Measurements from ENCODE around the gene TLE4. TPM values are rescaled to one million over a fixed set of nuclear protein-coding genes. Genes with fewer than 3 reads are reported as not detected.

TLE4 gene
- total RNA-seq, 1 experiment from 2014 or later = 17.9 TPM

DNA sequence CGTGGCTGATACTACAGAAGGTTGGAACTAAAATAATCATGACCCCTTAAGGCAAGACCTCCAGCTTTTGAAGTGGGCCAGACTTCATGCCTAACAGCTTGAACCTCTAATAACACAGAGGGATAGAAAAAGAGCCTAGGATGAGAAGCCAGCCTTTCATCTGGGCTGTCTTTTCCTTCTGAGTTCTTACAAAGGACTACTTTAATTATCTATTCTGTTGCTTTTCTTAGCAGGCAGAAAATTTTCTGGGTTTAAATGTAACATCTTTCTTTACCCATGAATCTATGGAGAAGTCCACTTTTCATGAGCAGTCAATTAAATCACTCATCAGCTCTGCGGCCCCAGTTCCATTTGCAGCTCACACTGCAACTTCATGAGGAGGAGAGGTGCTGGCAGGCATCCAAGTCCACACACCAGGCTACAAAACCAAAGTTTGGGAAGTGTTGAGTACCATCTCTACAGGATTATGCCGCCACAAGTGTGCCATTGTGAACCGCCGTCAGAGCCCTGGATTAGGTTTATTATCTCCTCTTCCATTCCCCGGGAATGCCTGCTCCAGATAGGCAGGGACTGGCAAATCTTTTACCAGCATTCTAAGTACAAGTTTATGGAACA lies 192.0 kb downstream of the TLE4 start:
- Histone ChIP-seq H3K9me3 (ENCODE audit: low read length) (no peaks in the 10 kb centered on the region), H3K4me2 (ENCODE audit: low read length) (0 out of 2 replicates have a peak overlapping the region, but pooled peaks have one; percentile 27)

DNA sequence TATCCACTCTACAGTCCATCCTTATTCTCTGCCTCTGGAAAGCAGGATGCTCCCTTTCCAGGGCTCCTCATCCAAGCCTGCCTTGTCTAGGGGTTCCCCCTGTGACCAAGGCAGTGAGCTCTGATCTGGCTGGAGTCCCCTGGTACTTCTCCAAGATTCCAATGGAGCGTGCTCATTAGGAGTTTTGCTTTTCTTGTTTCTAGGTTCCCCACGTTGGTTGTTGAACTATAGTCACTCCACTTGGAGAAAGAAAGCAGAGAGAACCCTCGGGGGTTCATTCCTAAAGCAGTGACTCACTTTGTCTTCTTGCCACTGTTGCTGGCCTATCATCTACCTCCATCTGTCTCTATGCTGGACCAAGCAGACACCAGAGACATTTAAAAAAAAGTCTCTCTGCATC lies 192.6 kb downstream of the TLE4 start:
- no peaks in the 10 kb centered on the region for H3K9me3 ChIP-seq (ENCODE audit: low read length)
- H3K79me2 ChIP-seq (ENCODE audit: low read length) = no peaks in the 10 kb centered on the region
- no peaks in the 10 kb centered on the region for H3K27me3 ChIP-seq (ENCODE audit: low read length)
- no peaks in the 10 kb centered on the region for H3F3A ChIP-seq (ENCODE audit: low read length, unreplicated experiment)
- DNase-seq (peak; percentile 75), ATAC-seq (peak; percentile 76)
- H3K4me3 ChIP-seq (ENCODE audit: low read length) = no peak overlapping the region
- CTCF ChIA-PET = no interaction called here
- BruUV-seq (replicated peaks) = no TSS peak
- no peaks in the 10 kb centered on the region for H3K36me3 ChIP-seq (ENCODE audit: low read depth, low read length)
- no peaks in the 10 kb centered on the region for H3K9me2 ChIP-seq (replicated peaks; ENCODE audit: low read length)
- POLR2A ChIA-PET (ENCODE audit: unreplicated experiment) = no interaction called here
- H3K9ac ChIP-seq (ENCODE audit: low read length) = no peak overlapping the region
- 0 out of 2 replicates have a peak overlapping the region, but pooled peaks have one; percentile 27 for H3K4me2 ChIP-seq (ENCODE audit: low read length)
- intact Hi-C loops (cut with micrococcal nuclease) = no loop called here
- no peaks in the 10 kb centered on the region for H4K20me1 ChIP-seq (ENCODE audit: low read length)
- H2AFZ ChIP-seq (ENCODE audit: low read length) = no peak overlapping the region
- no peak for TF ChIP-seq EZH2 (IDR thresholded peaks at IDR 0.05; ENCODE audit: low read length, unreplicated experiment)
- no peak for TF ChIP-seq EZH2phosphoT487 (IDR thresholded peaks at IDR 0.05; ENCODE audit: borderline replicate concordance, low read length)
- TF ChIP-seq, protein P1, sequence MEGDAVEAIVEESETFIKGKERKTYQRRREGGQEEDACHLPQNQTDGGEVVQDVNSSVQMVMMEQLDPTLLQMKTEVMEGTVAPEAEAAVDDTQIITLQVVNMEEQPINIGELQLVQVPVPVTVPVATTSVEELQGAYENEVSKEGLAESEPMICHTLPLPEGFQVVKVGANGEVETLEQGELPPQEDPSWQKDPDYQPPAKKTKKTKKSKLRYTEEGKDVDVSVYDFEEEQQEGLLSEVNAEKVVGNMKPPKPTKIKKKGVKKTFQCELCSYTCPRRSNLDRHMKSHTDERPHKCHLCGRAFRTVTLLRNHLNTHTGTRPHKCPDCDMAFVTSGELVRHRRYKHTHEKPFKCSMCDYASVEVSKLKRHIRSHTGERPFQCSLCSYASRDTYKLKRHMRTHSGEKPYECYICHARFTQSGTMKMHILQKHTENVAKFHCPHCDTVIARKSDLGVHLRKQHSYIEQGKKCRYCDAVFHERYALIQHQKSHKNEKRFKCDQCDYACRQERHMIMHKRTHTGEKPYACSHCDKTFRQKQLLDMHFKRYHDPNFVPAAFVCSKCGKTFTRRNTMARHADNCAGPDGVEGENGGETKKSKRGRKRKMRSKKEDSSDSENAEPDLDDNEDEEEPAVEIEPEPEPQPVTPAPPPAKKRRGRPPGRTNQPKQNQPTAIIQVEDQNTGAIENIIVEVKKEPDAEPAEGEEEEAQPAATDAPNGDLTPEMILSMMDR (conservative IDR thresholded peaks at IDR 0.05; ENCODE audit: low read depth, low read length) = no peak
- H3K4me1 ChIP-seq (ENCODE audit: insufficient read depth, low read length) = peaks cover 16% of the 10 kb centered on the region; the same call in 1 of the 2 replicates
- H3K27ac ChIP-seq (ENCODE audit: low read length) = no peak overlapping the region

More for the DNA sequence above, 192.0 kb downstream of the TLE4 start:
- H4K20me1 ChIP-seq (ENCODE audit: low read length) = no peaks in the 10 kb centered on the region
- intact Hi-C loops (cut with micrococcal nuclease) = no loop called here
- ATAC-seq (no peak), DNase-seq (no peak)
- no peak overlapping the region for H2AFZ ChIP-seq (ENCODE audit: low read length)
- H3K36me3 ChIP-seq (ENCODE audit: low read depth, low read length) = no peaks in the 10 kb centered on the region
- no peaks in the 10 kb centered on the region for H3K9me2 ChIP-seq (replicated peaks; ENCODE audit: low read length)
- H3K9ac ChIP-seq (ENCODE audit: low read length) = no peak overlapping the region
- H3K4me1 ChIP-seq (ENCODE audit: insufficient read depth, low read length) = peaks cover 16% of the 10 kb centered on the region; the same call in 1 of the 2 replicates
- TF ChIP-seq EZH2phosphoT487 (IDR thresholded peaks at IDR 0.05; ENCODE audit: borderline replicate concordance, low read length) (no peak), EZH2 (IDR thresholded peaks at IDR 0.05; ENCODE audit: low read length, unreplicated experiment) (no peak)
- TF ChIP-seq, protein P1 (conservative IDR thresholded peaks at IDR 0.05; ENCODE audit: low read depth, low read length) = no peak
- no peaks in the 10 kb centered on the region for H3K27me3 ChIP-seq (ENCODE audit: low read length)
- ChIA-PET CTCF (no interaction called here), POLR2A (ENCODE audit: unreplicated experiment) (no interaction called here)
- no peaks in the 10 kb centered on the region for H3F3A ChIP-seq (ENCODE audit: low read length, unreplicated experiment)
- no TSS peak for BruUV-seq (replicated peaks)
- H3K27ac ChIP-seq (ENCODE audit: low read length) = no peak overlapping the region
- no peak overlapping the region for H3K4me3 ChIP-seq (ENCODE audit: low read length)
- no peaks in the 10 kb centered on the region for H3K79me2 ChIP-seq (ENCODE audit: low read length)

DNA sequence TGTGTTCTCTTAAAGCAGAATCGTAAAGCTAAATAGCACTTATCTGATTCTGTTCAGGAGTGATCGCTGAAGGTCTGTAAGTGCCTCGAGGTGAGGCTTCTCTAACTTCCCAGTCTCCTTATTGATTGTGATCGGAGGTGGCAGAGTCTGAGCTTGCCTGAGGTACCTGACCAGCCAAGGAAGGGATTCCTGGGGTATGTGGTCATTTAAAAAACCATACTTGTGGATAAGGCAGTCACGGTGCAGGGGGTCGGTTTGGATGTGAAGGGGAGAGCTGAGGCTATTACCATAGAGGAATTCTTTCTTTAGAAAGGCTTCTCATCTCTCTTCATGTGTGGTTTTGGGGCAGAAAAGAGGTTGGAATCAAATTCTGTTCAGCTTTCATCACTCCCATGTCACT lies 193.7 kb downstream of the TLE4 start:
- CTCF ChIA-PET = no interaction called here
- Histone ChIP-seq H3K4me1 (ENCODE audit: insufficient read depth, low read length) (peaks cover 12% of the 10 kb centered on the region; the same call in 1 of the 2 replicates), H3K9me2 (replicated peaks; ENCODE audit: low read length) (no peaks in the 10 kb centered on the region), H4K20me1 (ENCODE audit: low read length) (no peaks in the 10 kb centered on the region), H3K27ac (ENCODE audit: low read length) (no peak overlapping the region), H3K4me3 (ENCODE audit: low read length) (no peak overlapping the region), H3K4me2 (ENCODE audit: low read length) (no peak overlapping the region), H3K9ac (ENCODE audit: low read length) (no peak overlapping the region), H3K9me3 (ENCODE audit: low read length) (no peaks in the 10 kb centered on the region), H2AFZ (ENCODE audit: low read length) (no peak overlapping the region), H3K36me3 (ENCODE audit: low read depth, low read length) (no peaks in the 10 kb centered on the region), H3K79me2 (ENCODE audit: low read length) (no peaks in the 10 kb centered on the region), H3F3A (ENCODE audit: low read length, unreplicated experiment) (no peaks in the 10 kb centered on the region), H3K27me3 (ENCODE audit: low read length) (no peaks in the 10 kb centered on the region)
- BruUV-seq (replicated peaks) = no TSS peak
- intact Hi-C loops (cut with micrococcal nuclease) = no loop called here
- ATAC-seq = no peak
- POLR2A ChIA-PET (ENCODE audit: unreplicated experiment) = no interaction called here
- TF ChIP-seq, protein P1 (conservative IDR thresholded peaks at IDR 0.05; ENCODE audit: low read depth, low read length) = no peak
- TF ChIP-seq EZH2 (IDR thresholded peaks at IDR 0.05; ENCODE audit: low read length, unreplicated experiment) = no peak
- TF ChIP-seq EZH2phosphoT487 (IDR thresholded peaks at IDR 0.05; ENCODE audit: borderline replicate concordance, low read length) = no peak
- no peak for DNase-seq

Measured in PC-3 (cell line).